Adrenal gland (tissue), 5 donors: Measurements from ENCODE around the gene PRDM16.

ENCODE experiments used
- CTCF ChIP-seq, 6 experiments: fragments of 450-650 bp in 4 of 6; fragments of 200-600 bp in 2 of 6; sonication (generic) in 1 of 6; IDR thresholded peaks; 1 replicate in 5 of 6; 2 replicates in 1 of 6; pipeline versions ENCODE4 v1.5.1 to v1.8.0; 2016 to 2021; ENCODE audit warnings: antibody characterized with exemption in 6 of 6, mild to moderate bottlenecking in 2 of 6, moderate library complexity in 1 of 6
- POLR2A ChIP-seq, 2 donors: fragments of 450-650 bp; IDR thresholded peaks; one replicate each; pipeline ENCODE4 v1.6.1; 2017; ENCODE audit warnings: antibody characterized with exemption in 2 of 2, mild to moderate bottlenecking in 2 of 2, moderate library complexity in 1 of 2
- donor health status: DM: no; HTN: no; CAD: no.

GRCh38 chr1:3183813-3184212 lies 114.8 kb downstream of the PRDM16 start:
- TF ChIP-seq POLR2A (IDR thresholded peaks at IDR 0.05) (no peak), CTCF (IDR thresholded peaks at IDR 0.05) (no peak)
